SK-N-SH (cell line): ENCODE measurements around the gene FGL2.
"Not testable (repeated sequence)": the region's sequence is repeated elsewhere in the genome, so short reads cannot be mapped to it uniquely, and the experiment has no call there.

ENCODE experiments used
- ELF1 ChIP-seq: IDR thresholded peaks from 2 replicates; pipeline ENCODE4 v1.4.0; 2012
- SMC3 ChIP-seq: IDR thresholded peaks from 2 replicates; pipeline ENCODE4 v1.6.1; 2012; ENCODE audit warnings: low read depth, low read length, improper control_type of control experiment
- ZBTB33 ChIP-seq: IDR thresholded peaks from 2 replicates; pipeline ENCODE4 v1.4.0; 2012; ENCODE audit warnings: low read depth, borderline replicate concordance
- TF ChIP-seq, protein P1 (sequence below): fragments of 200-600 bp; sonication (generic); IDR thresholded peaks from 2 replicates; pipeline ENCODE4 v1.6.1; 2017; ENCODE audit warnings: antibody characterized with exemption, mild to moderate bottlenecking, moderate library complexity

- TF ChIP-seq ZBTB33, ELF1, SMC3: not testable (repeated sequence)
- TF ChIP-seq, protein P1, sequence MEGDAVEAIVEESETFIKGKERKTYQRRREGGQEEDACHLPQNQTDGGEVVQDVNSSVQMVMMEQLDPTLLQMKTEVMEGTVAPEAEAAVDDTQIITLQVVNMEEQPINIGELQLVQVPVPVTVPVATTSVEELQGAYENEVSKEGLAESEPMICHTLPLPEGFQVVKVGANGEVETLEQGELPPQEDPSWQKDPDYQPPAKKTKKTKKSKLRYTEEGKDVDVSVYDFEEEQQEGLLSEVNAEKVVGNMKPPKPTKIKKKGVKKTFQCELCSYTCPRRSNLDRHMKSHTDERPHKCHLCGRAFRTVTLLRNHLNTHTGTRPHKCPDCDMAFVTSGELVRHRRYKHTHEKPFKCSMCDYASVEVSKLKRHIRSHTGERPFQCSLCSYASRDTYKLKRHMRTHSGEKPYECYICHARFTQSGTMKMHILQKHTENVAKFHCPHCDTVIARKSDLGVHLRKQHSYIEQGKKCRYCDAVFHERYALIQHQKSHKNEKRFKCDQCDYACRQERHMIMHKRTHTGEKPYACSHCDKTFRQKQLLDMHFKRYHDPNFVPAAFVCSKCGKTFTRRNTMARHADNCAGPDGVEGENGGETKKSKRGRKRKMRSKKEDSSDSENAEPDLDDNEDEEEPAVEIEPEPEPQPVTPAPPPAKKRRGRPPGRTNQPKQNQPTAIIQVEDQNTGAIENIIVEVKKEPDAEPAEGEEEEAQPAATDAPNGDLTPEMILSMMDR: not testable (repeated sequence)
These were observed 42.6 kb downstream of the FGL2 start for GRCh38 chr7:77157034-77157433.
